GM12878 (cell line): Measurements from ENCODE around the gene ABCC1. TPM values are rescaled to one million over a fixed set of nuclear protein-coding genes. Genes with fewer than 3 reads are reported as not detected.

Source experiments
- ATAC-seq: fragments of 200-7000 bp; cut with Tn5 transposase; 3 replicates; pipeline ENCODE4 v1.9.1; 2020; ENCODE audit warnings: mild to moderate bottlenecking, moderate library complexity
- BruUV-seq: library from RNA; stranded (reverse); fragments of 400-500 nt; replicated peaks from 2 replicates; lab custom pipeline; 2021; lab: Mats Ljungman, UMichigan
- CTCF ChIA-PET: fragments of 300-600 bp; sonication (Branson Sonifier 250); formaldehyde crosslinking; extraction: SDS; loops from one replicate; lab custom pipeline; 2021; ENCODE audit warnings: inconsistent platforms; lab: Yijun Ruan, JAX
- POLR2A ChIA-PET: fragments of 350-600 bp; formaldehyde crosslinking; extraction: SDS; loops from one replicate; lab custom pipeline; 2021; ENCODE audit warnings: inconsistent platforms; lab: Charles Lee
- RAD21 ChIA-PET: fragments of 300-600 bp; sonication (Branson Sonifier 250); formaldehyde crosslinking; loops from one replicate; lab custom pipeline; 2023; ENCODE audit warnings: antibody characterized with exemption; ENCODE audit not compliant: unreplicated experiment; lab: Charles Lee
- SMC1A ChIA-PET: fragments of 300-600 bp; sonication (Branson Sonifier 250); formaldehyde crosslinking; loops from one replicate; lab custom pipeline; 2023; ENCODE audit not compliant: unreplicated experiment, uncharacterized antibody; lab: Charles Lee
- DNase-seq: peaks from one replicate; pipeline ENCODE4 v3.0.0-alpha.2; 2011; ENCODE audit warnings: low read depth, low spot score
- FAIRE-seq: peaks from 3 replicates; lab custom pipeline; 2011; peaks lifted over from hg19 to GRCh38; lab: Jason Lieb, UNC
- H2AFZ ChIP-seq: 2 replicates; pipeline ENCODE4 v1.6.0; 2011; ENCODE audit warnings: low read depth, low read length, control low read depth; ENCODE audit not compliant: control insufficient read depth
- H3K27ac ChIP-seq: 2 replicates; pipeline ENCODE4 v1.5.1; 2011; ENCODE audit warnings: control low read depth; ENCODE audit not compliant: control insufficient read depth, insufficient read depth
- H3K27me3 ChIP-seq, 2 experiments: replicated peaks in 1 of 2; 2 replicates each; pipeline versions ENCODE4 v1.6.0 to v1.6.1; 2011; ENCODE audit warnings: low read length in 1 of 2; ENCODE audit not compliant: control insufficient read depth in 2 of 2, insufficient read depth in 2 of 2
- H3K36me3 ChIP-seq, 2 experiments: 2 replicates each; pipeline ENCODE4 v1.5.1; 2011; ENCODE audit warnings: low read length in 1 of 2; ENCODE audit not compliant: control insufficient read depth in 2 of 2, insufficient read depth in 2 of 2
- H3K4me1 ChIP-seq: 2 replicates; pipeline ENCODE4 v1.6.1; 2011; ENCODE audit warnings: mild to moderate bottlenecking, low read length, moderate library complexity, mixed read lengths; ENCODE audit not compliant: control insufficient read depth, insufficient read depth
- H3K4me2 ChIP-seq: 2 replicates; pipeline ENCODE4 v1.6.0; 2011; ENCODE audit warnings: control low read depth; ENCODE audit not compliant: control insufficient read depth, insufficient read depth
- H3K4me3 ChIP-seq: fragments of 200-600 bp; sonication (generic); 2 replicates; pipeline ENCODE4 v1.5.1; 2016
- H3K79me2 ChIP-seq: 2 replicates; pipeline ENCODE4 v1.6.0; 2011; ENCODE audit warnings: low read length; ENCODE audit not compliant: control insufficient read depth, insufficient read depth
- H3K9ac ChIP-seq: 2 replicates; pipeline ENCODE4 v1.8.0; 2011; ENCODE audit warnings: low read length, control low read depth, mixed read lengths; ENCODE audit not compliant: control insufficient read depth, insufficient read depth
- H3K9me3 ChIP-seq: replicated peaks from 3 replicates; pipeline ENCODE4 v1.5.1; 2011; ENCODE audit warnings: mild to moderate bottlenecking, low read length; ENCODE audit not compliant: control insufficient read depth, insufficient read depth
- H4K20me1 ChIP-seq: 2 replicates; pipeline ENCODE4 v1.6.0; 2011; ENCODE audit not compliant: control insufficient read depth, insufficient read depth
- BACH1 ChIP-seq: fragments of 450-650 bp; IDR thresholded peaks from 2 replicates; pipeline ENCODE4 v1.6.1; 2017; ENCODE audit warnings: mild to moderate bottlenecking, borderline replicate concordance
- CEBPB ChIP-seq, 2 experiments: fragments of 150-350 bp in 1 of 2; IDR thresholded peaks; 2 replicates each; pipeline ENCODE4 v1.6.1; 2012 to 2014; ENCODE audit warnings: low read depth in 2 of 2, low read length in 2 of 2, borderline replicate concordance in 1 of 2, inconsistent platforms in 1 of 2
- DPF2 ChIP-seq: fragments of 450-650 bp; IDR thresholded peaks from 2 replicates; pipeline ENCODE4 v1.6.1; 2017; ENCODE audit warnings: mild to moderate bottlenecking
- EED ChIP-seq: sonication (generic); IDR thresholded peaks from 2 replicates; pipeline ENCODE4 v1.6.1; 2016; ENCODE audit warnings: antibody characterized with exemption, low read depth
- FOXM1 ChIP-seq: IDR thresholded peaks from 2 replicates; pipeline ENCODE4 v1.6.1; 2012; ENCODE audit warnings: low read depth, mild to moderate bottlenecking, inconsistent platforms, low read length, moderate library complexity
- KAT2A ChIP-seq: conservative IDR thresholded peaks from 2 replicates; pipeline ENCODE4 v1.6.1; 2011; ENCODE audit warnings: low read depth, low read length; ENCODE audit not compliant: control insufficient read depth
- NBN ChIP-seq: fragments of 450-650 bp; IDR thresholded peaks from 2 replicates; pipeline ENCODE4 v1.6.1; 2016
- NFYA ChIP-seq: IDR thresholded peaks from 2 replicates; pipeline ENCODE4 v1.6.1; 2011; ENCODE audit warnings: low read depth, mild to moderate bottlenecking, low read length, improper control_type of control experiment, borderline replicate concordance
- RELA ChIP-seq: fragments of 450-650 bp; IDR thresholded peaks from 2 replicates; pipeline ENCODE4 v1.8.0; 2014; ENCODE audit warnings: borderline replicate concordance; ENCODE audit not compliant: partially characterized antibody
- RUNX3 ChIP-seq: IDR thresholded peaks from 2 replicates; pipeline ENCODE4 v1.6.1; 2012; ENCODE audit warnings: low read length, inconsistent platforms
- SMC3 ChIP-seq: IDR thresholded peaks from 2 replicates; pipeline ENCODE4 v1.6.1; 2011; ENCODE audit warnings: low read length, improper control_type of control experiment, borderline replicate concordance
- SUZ12 ChIP-seq: fragments of 200-600 bp; sonication (generic); IDR thresholded peaks from one replicate; pipeline ENCODE4 v1.6.1; 2018; ENCODE audit warnings: antibody characterized with exemption, mild to moderate bottlenecking; ENCODE audit not compliant: unreplicated experiment
- TARDBP ChIP-seq: IDR thresholded peaks from 2 replicates; pipeline ENCODE4 v1.6.1; 2016; ENCODE audit warnings: borderline replicate concordance
- TCF3 ChIP-seq: IDR thresholded peaks from 2 replicates; pipeline ENCODE4 v1.6.1; 2012; ENCODE audit warnings: low read depth, mild to moderate bottlenecking, low read length, borderline replicate concordance; ENCODE audit not compliant: insufficient read depth
- ZNF217 ChIP-seq: fragments of 450-650 bp; IDR thresholded peaks from 2 replicates; pipeline ENCODE4 v1.6.1; 2017; ENCODE audit warnings: antibody characterized with exemption, mild to moderate bottlenecking
- ZNF622 ChIP-seq: fragments of 450-650 bp; IDR thresholded peaks from 2 replicates; pipeline ENCODE4 v1.6.1; 2017; ENCODE audit warnings: mild to moderate bottlenecking, inconsistent platforms
- WGBS: methylation state at CpG from one replicate; pipeline ENCODE4 v1.1.6; 2016; ENCODE audit warnings: low lambda C conversion rate; ENCODE audit not compliant: insufficient replicate concordance, insufficient coverage; ENCODE audit errors: missing lambda C conversion rate; 5-methylcytosine and 5-hydroxymethylcytosine counted together
- in situ Hi-C: fragments of 300-500 bp; cut with MboI; formaldehyde crosslinking; loops from 9 replicates; pipeline ENCODE4 v1.14.3; 2018; ENCODE audit warnings: mixed read lengths
- intact Hi-C: fragments of 100-400 bp; cut with micrococcal nuclease; formaldehyde crosslinking; loops from one replicate; pipeline ENCODE4 v1.14.2; 2022; ENCODE audit not compliant: unreplicated experiment
- polyA plus RNA-seq, 11 experiments: library from polyadenylated mRNA; depleted of rRNA in 4 of 11; unstranded in 6 of 11; stranded (reverse) in 5 of 11; fragments of >200 nt; fragmentation: Nextera tagmentation in 4 of 11; fragmentation: Illumina TruSeq in 1 of 11; extraction: Ambion mirVana in 4 of 11; extraction: Trizol in 1 of 11; gene quantifications; 1 replicate in 1 of 11; 2 replicates in 10 of 11; pipeline versions ENCODE4 v1.2.1 to v1.2.3, GENCODE V29; 2011 to 2016; ENCODE audit warnings: inconsistent platforms in 2 of 11, missing spikeins in 2 of 11, low read depth in 1 of 11
- total RNA-seq, 4 experiments: library from RNA; depleted of rRNA in 3 of 4; stranded (reverse); fragments of >200 nt in 3 of 4; fragmentation: Illumina TruSeq in 1 of 4; extraction: Trizol in 1 of 4; gene quantifications; 2 replicates each; pipeline versions ENCODE4 v1.2.1 to v1.2.3, GENCODE V29; 2013 to 2021
- TF ChIP-seq, protein P1 (sequence below): fragments of 450-650 bp; IDR thresholded peaks from 2 replicates; pipeline ENCODE4 v1.6.1; 2017; ENCODE audit warnings: mild to moderate bottlenecking, moderate library complexity

Gene ABCC1
- total and polyA plus RNA-seq, 10 of the 15 experiments (the other 5 are each of a cell fraction or from before 2014, with no cell fraction given): 3.2 to 44.6 (median 14.5) TPM

DNA sequence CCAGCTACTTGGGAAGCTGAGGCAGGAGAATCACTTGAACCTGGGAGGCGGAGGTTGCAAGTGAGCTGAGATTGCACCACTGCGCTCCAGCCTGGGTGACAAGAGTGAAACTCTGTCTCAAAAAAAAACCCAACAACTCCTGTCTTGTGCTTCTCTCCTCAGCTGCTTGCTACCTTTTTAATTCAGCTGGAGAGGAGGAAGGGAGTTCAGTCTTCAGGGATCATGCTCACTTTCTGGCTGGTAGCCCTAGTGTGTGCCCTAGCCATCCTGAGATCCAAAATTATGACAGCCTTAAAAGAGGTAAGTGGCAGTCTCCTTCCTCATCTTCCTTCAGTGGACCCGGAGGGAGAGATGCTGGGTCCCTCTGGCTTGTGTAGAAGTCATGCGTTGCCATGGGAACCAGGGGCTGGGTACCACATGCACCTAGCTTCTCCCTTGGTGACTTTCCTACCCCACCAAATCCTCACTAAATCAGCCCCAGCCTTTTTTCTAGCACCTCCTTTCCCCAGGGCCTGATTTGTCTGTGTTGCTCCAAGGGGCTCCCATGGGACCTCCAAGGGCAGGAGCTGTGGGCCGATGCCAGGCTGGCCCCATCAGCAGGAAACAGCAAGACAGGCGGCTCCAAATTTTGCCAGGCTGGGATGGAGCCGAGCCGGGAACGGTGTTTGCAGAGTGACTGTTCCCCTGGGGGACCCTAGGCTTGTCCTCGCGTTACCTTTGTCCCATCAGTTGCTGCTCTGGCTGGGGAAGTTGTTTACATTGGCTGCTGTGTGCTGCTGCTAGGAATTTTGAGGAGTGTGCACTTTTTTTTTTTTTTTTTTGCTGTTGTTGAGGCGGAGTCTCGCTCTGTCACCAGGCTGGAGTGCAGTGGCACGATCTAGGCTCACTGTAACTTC is 65.2 kb downstream of the ABCC1 start:
- CTCF ChIA-PET: no interaction called here
- Histone ChIP-seq H3K27ac (no peak overlapping the region), H3K36me3 (peaks cover 27 to 31% of the 10 kb centered on the region in 2 experiments), H2AFZ (no peak overlapping the region), H3K27me3 (no peaks in the 10 kb centered on the region)
- RAD21 ChIA-PET: interaction anchor here (0.8 kb wide), 1 partner anchor 110 kb away, joined by 3 read pairs; no protein-coding TSS in a partner anchor
- intact Hi-C loops: no loop called here
- FAIRE-seq (no peak), ATAC-seq (no peak)
- in situ Hi-C loops: no loop called here
- TF ChIP-seq NBN (no peak), RUNX3 (no peak), TARDBP (no peak), FOXM1 (no peak), RELA (no peak), TCF3 (no peak), BACH1 (no peak), DPF2 (no peak), SUZ12 (no peak), KAT2A (no peak), CEBPB (IDR thresholded peaks at IDR 0.05; ENCODE audit: borderline replicate concordance in 1 of 2, low read depth in 2 of 2, low read length in 2 of 2) (no peak), EED (no peak), ZNF217 (no peak), ZNF622 (no peak), SMC3 (no peak), NFYA (no peak)
- TF ChIP-seq, protein P1, sequence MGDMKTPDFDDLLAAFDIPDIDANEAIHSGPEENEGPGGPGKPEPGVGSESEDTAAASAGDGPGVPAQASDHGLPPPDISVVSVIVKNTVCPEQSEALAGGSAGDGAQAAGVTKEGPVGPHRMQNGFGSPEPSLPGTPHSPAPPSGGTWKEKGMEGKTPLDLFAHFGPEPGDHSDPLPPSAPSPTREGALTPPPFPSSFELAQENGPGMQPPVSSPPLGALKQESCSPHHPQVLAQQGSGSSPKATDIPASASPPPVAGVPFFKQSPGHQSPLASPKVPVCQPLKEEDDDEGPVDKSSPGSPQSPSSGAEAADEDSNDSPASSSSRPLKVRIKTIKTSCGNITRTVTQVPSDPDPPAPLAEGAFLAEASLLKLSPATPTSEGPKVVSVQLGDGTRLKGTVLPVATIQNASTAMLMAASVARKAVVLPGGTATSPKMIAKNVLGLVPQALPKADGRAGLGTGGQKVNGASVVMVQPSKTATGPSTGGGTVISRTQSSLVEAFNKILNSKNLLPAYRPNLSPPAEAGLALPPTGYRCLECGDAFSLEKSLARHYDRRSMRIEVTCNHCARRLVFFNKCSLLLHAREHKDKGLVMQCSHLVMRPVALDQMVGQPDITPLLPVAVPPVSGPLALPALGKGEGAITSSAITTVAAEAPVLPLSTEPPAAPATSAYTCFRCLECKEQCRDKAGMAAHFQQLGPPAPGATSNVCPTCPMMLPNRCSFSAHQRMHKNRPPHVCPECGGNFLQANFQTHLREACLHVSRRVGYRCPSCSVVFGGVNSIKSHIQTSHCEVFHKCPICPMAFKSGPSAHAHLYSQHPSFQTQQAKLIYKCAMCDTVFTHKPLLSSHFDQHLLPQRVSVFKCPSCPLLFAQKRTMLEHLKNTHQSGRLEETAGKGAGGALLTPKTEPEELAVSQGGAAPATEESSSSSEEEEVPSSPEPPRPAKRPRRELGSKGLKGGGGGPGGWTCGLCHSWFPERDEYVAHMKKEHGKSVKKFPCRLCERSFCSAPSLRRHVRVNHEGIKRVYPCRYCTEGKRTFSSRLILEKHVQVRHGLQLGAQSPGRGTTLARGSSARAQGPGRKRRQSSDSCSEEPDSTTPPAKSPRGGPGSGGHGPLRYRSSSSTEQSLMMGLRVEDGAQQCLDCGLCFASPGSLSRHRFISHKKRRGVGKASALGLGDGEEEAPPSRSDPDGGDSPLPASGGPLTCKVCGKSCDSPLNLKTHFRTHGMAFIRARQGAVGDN: no peak
- TF ChIP-seq, all 136 proteins: peak for 0
- BruUV-seq: no TSS peak
- H3K9me3 ChIP-seq: no peaks in the 10 kb centered on the region
- H3K4me2 ChIP-seq: no peak overlapping the region
- H3K4me1 ChIP-seq: no peaks in the 10 kb centered on the region
- DNase-seq: no peak
- WGBS: 93% methylated on average over 11 of the region's 14 CpGs
- no peaks in the 10 kb centered on the region; the same call in 1 of the 2 replicates for H3K79me2 ChIP-seq
- no peak overlapping the region for H3K9ac ChIP-seq
- H4K20me1 ChIP-seq: no peaks in the 10 kb centered on the region
- ChIA-PET SMC1A (interaction anchor here (1.1 to 1.4 kb wide), 2 partner anchors 8 to 11 kb away, joined by 3 to 4 read pairs; no protein-coding TSS in a partner anchor), POLR2A (interaction anchor here (0.7 kb wide), 1 partner anchor 527 kb away, joined by 3 read pairs; no protein-coding TSS in a partner anchor)
- no peak overlapping the region for H3K4me3 ChIP-seq
